Hematopoietic multipotent progenitor cell (in vitro differentiated cells): ENCODE measurements around the gene DRP2. TPM values are rescaled to one million over a fixed set of nuclear protein-coding genes. Genes with fewer than 3 reads are reported as not detected.
"Not testable (repeated sequence)": the region's sequence is repeated elsewhere in the genome, so short reads cannot be mapped to it uniquely, and the experiment has no call there.

Experiments used
- DNase-seq, 3 donors: peaks; one replicate each; pipeline ENCODE4 v3.0.0-alpha.2; 2011 to 2015; ENCODE audit warnings: low read depth in 2 of 3, low spot score in 2 of 3
- total RNA-seq: library from RNA; depleted of rRNA; stranded (reverse); fragments of >200 nt; gene quantifications from one replicate; pipeline ENCODE4 v1.2.3, GENCODE V29; 2012

DRP2 gene
- under 0.01 TPM for total RNA-seq

GRCh38 chrX:101219116-101219863 lies at the start of gene DRP2:
Gene DRP2 (plus strand): TSS chrX:101219786. CDS start chrX:101231648, 11,862 bp downstream.
- DNase-seq: no peak

- no peak for DNase-seq
Measured at GRCh38 chrX:101171883-101172400, 47.6 kb upstream of the DRP2 start.

GRCh38 chrX:101176439-101176838 lies 43.1 kb upstream of the DRP2 start:
- no peak for DNase-seq

DNA sequence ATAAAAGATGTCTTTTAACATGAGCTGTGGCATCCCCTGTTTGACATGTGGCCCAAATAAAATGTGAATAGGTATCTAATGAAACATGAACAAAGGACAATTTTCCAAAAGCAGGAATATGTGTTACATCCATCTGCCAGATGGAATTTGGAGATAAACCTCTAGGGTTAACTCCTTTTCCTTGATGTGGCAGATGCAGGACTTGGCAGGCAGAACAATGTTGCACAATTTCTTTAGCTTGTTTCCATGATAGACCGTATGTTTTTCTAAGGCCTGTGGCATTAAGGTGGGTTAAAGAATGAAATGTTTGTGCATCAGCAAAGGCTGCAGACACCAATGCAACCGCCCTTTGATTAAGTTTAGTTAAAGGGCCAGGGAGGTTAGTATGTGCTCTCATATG lies 34.7 kb upstream of the DRP2 start:
- DNase-seq: not testable (repeated sequence)

GRCh38 chrX:101187961-101188360 lies 31.6 kb upstream of the DRP2 start:
- not testable (repeated sequence) for DNase-seq

DNA sequence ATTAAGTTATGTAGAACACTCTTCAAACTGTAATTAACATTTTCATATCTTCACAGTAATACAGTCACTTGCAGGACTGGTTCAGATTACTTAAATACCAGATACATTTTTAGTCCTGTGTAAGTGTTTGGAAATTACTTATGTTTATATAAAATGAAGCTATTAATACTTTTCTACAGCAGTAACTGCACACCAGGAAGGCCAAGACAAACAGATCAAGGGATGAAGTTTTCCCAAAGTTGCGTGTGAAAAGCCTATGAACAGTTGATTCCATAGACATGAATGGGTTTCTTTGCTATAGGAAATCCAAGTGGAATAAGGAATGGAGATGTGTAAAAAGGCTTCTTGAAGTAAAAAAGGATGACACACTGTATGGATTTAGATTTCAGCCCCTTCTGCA lies 28.9 kb upstream of the DRP2 start:
- no peak for DNase-seq

- DNase-seq: peak in 2 of 3 donors; percentile 10 to 13
Measured at GRCh38 chrX:101191217-101191750, 28.3 kb upstream of the DRP2 start.

GRCh38 chrX:101195442-101196173 lies 24.0 kb upstream of the DRP2 start:
- DNase-seq: no peak

DNA sequence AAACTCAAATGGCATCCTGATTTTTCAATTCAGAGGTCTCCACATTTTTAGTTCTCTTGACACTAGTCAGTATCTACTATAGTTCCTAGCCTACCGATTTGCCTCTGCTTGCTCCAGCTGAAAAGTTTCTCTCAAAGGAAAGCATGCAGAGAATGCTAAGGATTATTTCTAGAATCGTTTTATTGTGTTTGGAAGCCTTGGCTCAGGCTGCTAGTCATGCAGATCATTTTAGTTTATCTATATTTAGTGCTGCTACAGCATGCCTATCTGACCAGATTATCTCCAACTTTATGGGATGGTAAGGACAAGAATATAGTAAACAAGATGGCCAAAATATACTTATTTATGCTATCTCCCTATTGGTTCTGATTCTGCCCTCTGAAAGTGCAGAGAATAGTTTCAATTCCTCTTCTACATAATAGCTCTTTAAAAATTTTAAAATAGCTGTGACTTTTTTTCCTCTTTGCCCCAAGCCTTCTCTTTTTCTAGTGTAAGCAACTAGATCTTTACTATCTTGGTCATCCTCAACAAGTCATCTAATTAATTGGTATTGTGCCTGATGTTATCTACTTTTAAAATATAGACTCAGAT lies 15.7 kb upstream of the DRP2 start:
- DNase-seq: no peak

DNA sequence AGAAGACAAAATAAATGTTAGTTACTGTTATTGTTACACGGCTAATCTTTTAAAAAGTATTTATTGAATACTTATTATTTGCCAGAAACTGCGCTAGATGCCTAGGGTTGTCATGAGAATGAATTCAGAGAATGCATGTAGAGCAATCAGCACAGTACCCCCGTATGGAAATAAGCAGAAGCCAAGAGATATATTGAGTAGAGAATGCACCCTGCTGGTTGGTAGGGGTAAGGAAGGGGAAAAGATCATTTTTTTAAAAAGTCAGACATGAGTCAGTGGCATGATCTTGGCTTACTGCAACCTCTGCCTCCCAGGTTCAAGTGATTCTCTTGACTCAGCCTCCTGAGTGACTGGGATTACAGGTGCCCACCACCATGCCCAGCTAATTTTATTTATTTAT lies 13.1 kb upstream of the DRP2 start:
- peak in 2 of 3 donors; percentile 19 to 57 for DNase-seq

DNA sequence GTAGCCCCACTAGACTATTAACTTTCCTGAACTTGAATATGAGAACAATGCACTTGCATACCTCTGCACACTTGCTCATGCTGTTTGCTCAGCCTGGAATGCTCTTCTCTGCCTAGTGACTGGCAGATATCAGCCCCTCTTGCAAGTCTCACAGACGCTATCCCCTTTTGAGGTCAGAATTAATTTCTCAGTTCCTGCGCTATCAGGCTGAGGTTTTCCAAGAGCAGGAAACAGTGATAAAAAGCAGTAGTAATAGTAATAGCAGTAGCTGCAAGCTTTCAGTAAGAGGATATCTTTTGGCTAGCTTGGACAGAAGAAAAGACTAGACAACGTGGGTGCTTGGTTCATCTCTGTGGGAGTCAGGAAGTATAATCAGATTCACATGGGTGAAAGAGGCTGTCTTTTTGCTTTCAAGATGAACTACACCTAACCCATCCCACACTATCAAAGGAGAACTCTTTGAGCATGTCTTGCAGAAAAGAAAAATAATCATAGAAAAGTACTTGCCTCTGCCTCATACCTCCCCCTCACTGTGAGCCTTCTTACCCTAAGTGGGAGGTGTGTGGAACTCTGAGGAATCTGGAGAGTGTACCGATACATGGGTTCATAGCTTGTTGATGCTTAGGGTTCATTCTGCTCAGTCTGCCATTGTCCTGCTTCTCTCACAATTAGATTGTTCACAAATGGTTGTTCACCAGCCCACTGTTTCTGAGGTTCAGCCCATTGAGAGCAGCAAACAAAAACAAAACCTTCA lies 11.3 kb upstream of the DRP2 start:
- DNase-seq: no peak

GRCh38 chrX:101210630-101211029 lies 9.0 kb upstream of the DRP2 start:
- DNase-seq: no peak

- no peak for DNase-seq
Measured at GRCh38 chrX:101217689-101218088, 1.9 kb upstream of the DRP2 start.

- peak in 2 of 3 donors; percentile 44 to 84 for DNase-seq
Measured at GRCh38 chrX:101219864-101220346, 319 bp downstream of the DRP2 start.

DNA sequence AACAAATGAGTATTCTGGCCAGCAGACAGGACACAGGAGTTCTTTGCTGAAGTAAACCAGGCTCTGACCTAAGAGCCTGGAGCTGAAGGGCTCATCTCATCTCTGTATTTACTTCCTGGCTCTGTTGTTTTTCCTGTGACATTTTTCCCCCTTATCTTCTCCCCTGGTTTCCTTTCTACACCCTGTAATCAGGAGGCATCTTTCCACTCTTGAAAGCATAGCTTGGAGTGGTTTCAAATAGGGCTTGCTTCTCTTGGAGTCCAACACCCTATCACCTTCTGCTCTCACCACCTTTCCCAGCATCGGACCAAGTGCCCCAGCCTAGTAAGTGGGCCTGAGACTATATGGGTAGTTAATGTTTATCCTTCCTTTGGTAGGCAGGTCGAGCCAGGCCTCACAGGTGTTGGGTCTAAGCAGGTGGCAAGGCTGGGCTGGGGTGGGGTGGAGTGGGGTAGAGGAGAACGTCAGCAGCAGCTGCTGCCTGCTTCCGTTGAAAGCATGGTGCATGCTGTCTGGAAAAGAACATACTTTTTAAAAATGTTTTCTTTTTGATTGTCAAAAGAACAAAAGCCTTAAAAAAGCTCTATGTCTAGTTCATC lies 1.2 kb downstream of the DRP2 start:
- no peak for DNase-seq

DNA sequence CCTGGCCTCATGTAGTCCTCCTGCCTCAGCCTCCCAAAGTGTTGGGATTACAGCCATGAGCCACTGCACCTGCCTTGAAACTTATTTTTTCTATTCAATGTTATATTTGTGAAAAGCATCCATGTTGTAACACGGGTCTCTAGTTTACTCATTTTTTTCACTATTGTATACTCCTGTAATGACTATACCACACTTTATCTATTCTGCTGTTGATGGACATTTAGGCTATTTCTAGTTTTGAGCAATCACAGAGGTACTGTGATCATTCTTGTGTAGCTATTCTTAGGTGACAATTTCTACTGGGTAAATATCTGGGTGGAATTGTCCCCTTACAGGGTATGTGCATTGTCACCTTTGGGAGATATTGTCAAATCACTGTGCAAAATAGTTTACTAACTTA lies 3.6 kb downstream of the DRP2 start:
- DNase-seq: no peak

DNA sequence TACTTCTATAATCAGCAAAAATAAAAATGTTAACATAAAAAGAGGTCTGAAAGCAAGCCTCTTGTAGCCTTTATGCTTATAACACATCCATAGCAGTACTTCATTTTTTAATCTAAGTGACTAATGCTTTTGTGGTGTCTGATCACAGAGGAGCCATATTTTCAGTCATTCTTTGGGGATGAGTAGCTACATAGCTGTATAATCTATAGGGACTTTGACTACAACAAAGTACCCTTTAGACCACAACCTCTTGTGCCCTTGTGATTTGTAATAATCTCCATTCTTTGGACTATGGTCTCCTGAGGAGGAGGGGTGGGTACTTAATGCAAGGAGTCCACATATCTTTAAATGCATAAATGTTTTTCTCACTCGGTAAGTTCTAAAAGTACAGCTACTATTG lies 9.6 kb downstream of the DRP2 start:
- no peak for DNase-seq

DNA sequence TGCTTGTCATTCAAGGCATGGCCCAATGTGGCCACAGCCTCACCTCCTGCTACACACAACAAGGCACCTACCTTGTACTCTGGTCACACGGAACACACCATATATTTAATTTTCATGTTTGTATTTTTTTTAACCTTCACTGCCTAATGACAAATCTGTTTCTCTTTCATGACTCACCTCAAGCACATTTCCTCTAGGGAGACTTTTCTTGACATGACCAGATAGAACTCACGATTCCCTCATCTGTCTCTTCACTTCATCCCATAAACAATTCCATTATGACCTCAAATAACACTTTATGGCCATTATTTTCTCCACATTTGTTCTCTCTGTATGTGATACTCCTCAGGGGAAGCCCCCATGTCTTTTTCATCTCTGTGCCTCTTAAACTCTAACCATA lies 11.1 kb downstream of the DRP2 start:
- no peak for DNase-seq

GRCh38 chrX:101231080-101231479 lies 11.5 kb downstream of the DRP2 start:
- DNase-seq: no peak

DNA sequence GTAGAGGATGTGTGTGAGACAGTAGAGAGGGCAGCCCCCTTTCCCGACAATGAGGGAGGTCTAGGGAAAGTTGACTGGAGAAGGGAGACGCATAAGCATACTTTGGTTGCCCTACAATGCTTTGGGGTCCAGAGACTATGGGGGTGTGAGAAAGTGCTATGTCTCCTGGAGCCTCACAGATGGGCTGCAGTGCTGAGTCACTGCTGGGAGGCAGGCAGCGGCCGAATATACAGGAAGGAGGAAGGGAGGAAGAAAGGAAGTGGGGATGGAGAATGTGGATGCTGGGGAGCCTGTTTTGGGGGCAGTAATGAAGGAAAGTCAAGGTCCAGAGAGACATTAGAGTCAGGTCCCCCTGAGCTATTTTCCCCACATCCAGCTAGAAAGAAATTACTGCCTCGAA lies 12.7 kb downstream of the DRP2 start:
- no peak for DNase-seq
